A673 (cell line): ENCODE measurements around the gene FGF12.

ENCODE experiments used
- CTCF ChIP-seq: fragments of 300-800, 200-600 bp; sonication (generic); conservative IDR thresholded peaks from 2 replicates; pipeline ENCODE4 v1.5.1; 2017; ENCODE audit warnings: low read depth, mild to moderate bottlenecking, antibody characterized with exemption, low read length, moderate library complexity, mixed read lengths
- EZH2 ChIP-seq: fragments of 200-600 bp; sonication (generic); IDR thresholded peaks from 2 replicates; pipeline ENCODE4 v1.6.1; 2017; ENCODE audit warnings: borderline replicate concordance, low read depth, mild to moderate bottlenecking, mixed read lengths, antibody characterized with exemption, low read length; ENCODE audit not compliant: poor library complexity, severe bottlenecking

GRCh38 chr3:192608726-192609600 lies 118.4 kb downstream of the FGF12 start:
- TF ChIP-seq CTCF (no peak), EZH2 (no peak)
